H9 (cell line): ENCODE measurements around the gene VPS16. TPM values are rescaled to one million over a fixed set of nuclear protein-coding genes. Genes with fewer than 3 reads are reported as not detected.

Experiments used
- DNase-seq: peaks from one replicate; pipeline ENCODE4 v3.0.0-alpha.2; 2017
- H2AFZ ChIP-seq: one replicate; pipeline ENCODE4 v1.6.1; 2013; ENCODE audit warnings: mild to moderate bottlenecking, low read length, control low read depth, moderate library complexity
- H2AK5ac ChIP-seq: 2 replicates; pipeline ENCODE4 v1.6.1; 2013; ENCODE audit warnings: low read length, control low read depth, mixed read lengths; ENCODE audit not compliant: insufficient read length
- H2BK120ac ChIP-seq: one replicate; pipeline ENCODE4 v1.6.1; 2013; ENCODE audit warnings: low read depth, mild to moderate bottlenecking, low read length, control low read depth, inconsistent platforms; ENCODE audit not compliant: poor library complexity, severe bottlenecking
- H2BK12ac ChIP-seq: 2 replicates; pipeline ENCODE4 v1.6.1; 2013; ENCODE audit warnings: low read length, control low read depth, mixed read lengths, low read depth; ENCODE audit not compliant: insufficient read length
- H2BK15ac ChIP-seq: 2 replicates; pipeline ENCODE4 v1.6.1; 2013; ENCODE audit warnings: low read depth, low read length, control low read depth
- H2BK20ac ChIP-seq: one replicate; pipeline ENCODE4 v1.6.1; 2013; ENCODE audit warnings: low read depth, mild to moderate bottlenecking, low read length, control low read depth, inconsistent platforms; ENCODE audit not compliant: poor library complexity, severe bottlenecking
- H2BK5ac ChIP-seq: 2 replicates; pipeline ENCODE4 v1.6.1; 2013; ENCODE audit warnings: low read length, control low read depth, mixed read lengths; ENCODE audit not compliant: insufficient read length
- H3K14ac ChIP-seq: 2 replicates; pipeline ENCODE4 v1.6.1; 2013; ENCODE audit warnings: low read length, control low read depth; ENCODE audit not compliant: insufficient read depth
- H3K18ac ChIP-seq: 2 replicates; pipeline ENCODE4 v1.6.1; 2013; ENCODE audit warnings: low read depth, mild to moderate bottlenecking, mixed read lengths, low read length, control low read depth; ENCODE audit not compliant: insufficient read length
- H3K23ac ChIP-seq: 2 replicates; pipeline ENCODE4 v1.6.1; 2013; ENCODE audit warnings: low read length, control low read depth, mixed read lengths, low read depth; ENCODE audit not compliant: insufficient read length
- H3K23me2 ChIP-seq: 2 replicates; pipeline ENCODE4 v1.6.1; 2013; ENCODE audit warnings: low read depth, mild to moderate bottlenecking, mixed read lengths, low read length, control low read depth; ENCODE audit not compliant: insufficient read length, poor library complexity, severe bottlenecking
- H3K27ac ChIP-seq: 2 replicates; pipeline ENCODE4 v1.5.1; 2013; ENCODE audit warnings: low read length, control low read depth, mixed read lengths, low read depth; ENCODE audit not compliant: insufficient read length
- H3K27me3 ChIP-seq: 2 replicates; pipeline ENCODE4 v1.6.1; 2013; ENCODE audit warnings: low read length, control low read depth, inconsistent platforms; ENCODE audit not compliant: insufficient read depth
- H3K4ac ChIP-seq: 2 replicates; pipeline ENCODE4 v1.6.1; 2013; ENCODE audit warnings: low read depth, mild to moderate bottlenecking, control low read depth, inconsistent platforms, low read length, moderate library complexity
- H3K4me1 ChIP-seq: 2 replicates; pipeline ENCODE4 v1.6.1; 2013; ENCODE audit warnings: low read length, control low read depth, inconsistent platforms; ENCODE audit not compliant: insufficient read depth
- H3K4me2 ChIP-seq: 2 replicates; pipeline ENCODE4 v1.6.1; 2013; ENCODE audit warnings: low read length, control low read depth, mixed read lengths; ENCODE audit not compliant: insufficient read length, insufficient read depth
- H3K56ac ChIP-seq: 2 replicates; pipeline ENCODE4 v1.6.1; 2013; ENCODE audit warnings: low read depth, mild to moderate bottlenecking, mixed read lengths, low read length, control low read depth; ENCODE audit not compliant: insufficient read length
- H3K79me1 ChIP-seq: 2 replicates; pipeline ENCODE4 v1.6.1; 2013; ENCODE audit warnings: low read depth, mild to moderate bottlenecking, moderate library complexity, low read length, control low read depth, inconsistent platforms; ENCODE audit not compliant: insufficient read depth, poor library complexity, severe bottlenecking
- H3K79me2 ChIP-seq: 2 replicates; pipeline ENCODE4 v1.6.1; 2013; ENCODE audit warnings: low read length, control low read depth, inconsistent platforms; ENCODE audit not compliant: insufficient read depth
- H3K9ac ChIP-seq: 2 replicates; pipeline ENCODE4 v1.6.1; 2013; ENCODE audit warnings: low read length, control low read depth, mixed read lengths; ENCODE audit not compliant: insufficient read length; ENCODE audit errors: extremely low read depth
- H3K9me3 ChIP-seq: one replicate; pipeline ENCODE4 v1.6.1; 2013; ENCODE audit warnings: low read depth, low read length, inconsistent platforms; ENCODE audit not compliant: control insufficient read depth
- H3T11ph ChIP-seq: one replicate; pipeline ENCODE4 v1.6.1; 2013; ENCODE audit warnings: mild to moderate bottlenecking, low read length, control low read depth, inconsistent platforms
- H4K20me1 ChIP-seq: one replicate; pipeline ENCODE4 v1.6.1; 2013; ENCODE audit not compliant: control insufficient read depth, insufficient read length, insufficient read depth
- H4K5ac ChIP-seq: 2 replicates; pipeline ENCODE4 v1.6.1; 2013; ENCODE audit warnings: low read depth, mild to moderate bottlenecking, mixed read lengths, low read length, control low read depth; ENCODE audit not compliant: insufficient read length
- H4K8ac ChIP-seq: replicated peaks from 2 replicates; pipeline ENCODE4 v1.6.1; 2013; ENCODE audit warnings: low read length, control low read depth, mixed read lengths, low read depth; ENCODE audit not compliant: insufficient read length
- H4K91ac ChIP-seq: 2 replicates; pipeline ENCODE4 v1.6.1; 2013; ENCODE audit warnings: low read depth, mild to moderate bottlenecking, moderate library complexity, mixed read lengths, low read length, control low read depth; ENCODE audit not compliant: insufficient read length
- H3K27ac Mint-ChIP-seq, 3 experiments: 2 replicates in 2 of 3; 3 replicates in 1 of 3; pipeline ENCODE4 v1.8.0; 2020 to 2021; ENCODE audit warnings: mixed read lengths in 3 of 3, mild to moderate bottlenecking in 1 of 3, moderate library complexity in 1 of 3
- H3K27me3 Mint-ChIP-seq: 2 replicates; pipeline ENCODE4 v1.8.0; 2021; ENCODE audit warnings: low read depth, mild to moderate bottlenecking, moderate library complexity, mixed read lengths
- H3K36me3 Mint-ChIP-seq, 3 experiments: 2 replicates in 2 of 3; 3 replicates in 1 of 3; pipeline ENCODE4 v1.8.0; 2020 to 2021; ENCODE audit warnings: low read depth in 3 of 3, mixed read lengths in 3 of 3; ENCODE audit not compliant: insufficient read depth in 1 of 3
- H3K4me1 Mint-ChIP-seq, 2 experiments: 2 replicates each; pipeline ENCODE4 v1.8.0; 2020; ENCODE audit warnings: mixed read lengths in 2 of 2
- H3K4me3 Mint-ChIP-seq, 2 experiments: 2 replicates in 1 of 2; 3 replicates in 1 of 2; pipeline ENCODE4 v1.8.0; 2020 to 2021; ENCODE audit warnings: mild to moderate bottlenecking in 2 of 2, mixed read lengths in 2 of 2, moderate library complexity in 1 of 2
- H3K9me3 Mint-ChIP-seq, 2 experiments: 2 replicates in 1 of 2; 3 replicates in 1 of 2; pipeline ENCODE4 v1.8.0; 2020; ENCODE audit warnings: mild to moderate bottlenecking in 2 of 2, mixed read lengths in 2 of 2, moderate library complexity in 1 of 2
- WGBS: extraction: QIAGEN DNeasy Blood & Tissue Kit; methylation state at CpG from one replicate; pipeline ENCODE4 v1.1.7; 2013; ENCODE audit warnings: missing lambda C conversion rate, low lambda C conversion rate, mixed read lengths; ENCODE audit not compliant: insufficient read length; ENCODE audit errors: extremely low coverage; 5-methylcytosine and 5-hydroxymethylcytosine counted together
- total RNA-seq: library from RNA; stranded (reverse); gene quantifications from 2 replicates; pipeline ENCODE4 v1.2.1, GENCODE V29; 2021
- TF ChIP-seq, protein P1 (sequence below): fragments of 200-600 bp; sonication (generic); conservative IDR thresholded peaks from 3 replicates; pipeline ENCODE4 v1.8.0; 2021; ENCODE audit warnings: antibody characterized with exemption, mild to moderate bottlenecking

VPS16 gene
- total RNA-seq, 1 experiment from 2014 or later: 32.1 TPM

DNA sequence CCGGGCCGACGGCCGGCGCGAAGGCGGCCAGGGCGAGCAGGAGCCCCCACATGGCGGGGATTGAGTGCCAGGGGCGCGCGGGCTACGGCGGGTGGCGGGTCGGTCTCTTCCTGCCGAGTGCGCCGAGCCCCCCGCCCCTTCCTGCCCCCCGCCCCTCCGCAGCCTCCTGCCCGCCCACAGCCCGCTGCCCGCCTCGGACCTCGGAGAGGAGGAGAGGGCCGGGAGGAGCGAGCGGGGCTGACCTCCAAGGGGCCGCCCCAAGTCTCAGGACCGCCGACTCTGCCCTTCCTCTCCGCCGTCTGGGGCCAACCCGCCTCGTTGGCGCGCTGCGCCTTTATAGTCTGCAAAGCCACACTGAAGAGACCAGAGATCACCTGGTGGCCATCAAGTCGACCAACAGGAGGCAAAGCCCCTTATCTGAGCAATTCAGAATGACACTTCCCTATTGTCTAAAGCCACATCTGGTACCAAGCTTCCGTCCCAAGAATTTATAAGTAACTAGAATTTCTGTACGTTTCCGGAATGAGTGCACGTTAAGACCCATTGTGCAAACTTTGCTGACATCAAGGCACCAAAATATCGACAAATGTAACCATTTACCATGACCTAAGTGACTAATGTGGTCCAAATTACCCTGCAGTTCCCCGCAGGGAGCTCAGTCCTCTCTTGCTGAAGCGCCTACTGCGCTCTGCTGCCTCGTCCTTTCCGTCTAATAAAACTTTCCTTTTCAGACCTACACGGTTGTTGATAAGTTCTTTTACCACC is 39.8 kb upstream of the VPS16 start, which contains the start of gene CPXM1:
CPXM1 (minus strand) TSS at position 107 of the 765 bp plus-strand sequence; CDS start at position 52, 55 bp downstream.
- peak within 1 kb of the TSS; percentile 56 for H2AFZ ChIP-seq
- TF ChIP-seq, protein P1, sequence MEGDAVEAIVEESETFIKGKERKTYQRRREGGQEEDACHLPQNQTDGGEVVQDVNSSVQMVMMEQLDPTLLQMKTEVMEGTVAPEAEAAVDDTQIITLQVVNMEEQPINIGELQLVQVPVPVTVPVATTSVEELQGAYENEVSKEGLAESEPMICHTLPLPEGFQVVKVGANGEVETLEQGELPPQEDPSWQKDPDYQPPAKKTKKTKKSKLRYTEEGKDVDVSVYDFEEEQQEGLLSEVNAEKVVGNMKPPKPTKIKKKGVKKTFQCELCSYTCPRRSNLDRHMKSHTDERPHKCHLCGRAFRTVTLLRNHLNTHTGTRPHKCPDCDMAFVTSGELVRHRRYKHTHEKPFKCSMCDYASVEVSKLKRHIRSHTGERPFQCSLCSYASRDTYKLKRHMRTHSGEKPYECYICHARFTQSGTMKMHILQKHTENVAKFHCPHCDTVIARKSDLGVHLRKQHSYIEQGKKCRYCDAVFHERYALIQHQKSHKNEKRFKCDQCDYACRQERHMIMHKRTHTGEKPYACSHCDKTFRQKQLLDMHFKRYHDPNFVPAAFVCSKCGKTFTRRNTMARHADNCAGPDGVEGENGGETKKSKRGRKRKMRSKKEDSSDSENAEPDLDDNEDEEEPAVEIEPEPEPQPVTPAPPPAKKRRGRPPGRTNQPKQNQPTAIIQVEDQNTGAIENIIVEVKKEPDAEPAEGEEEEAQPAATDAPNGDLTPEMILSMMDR: peak; percentile 48; the same call in 2 of the 3 replicates
- no peak within 1 kb of the TSS for H2BK20ac ChIP-seq
- H3K27me3 ChIP-seq: peaks cover 34% of the 10 kb centered on the region
- Mint-ChIP-seq H3K9me3 (no peaks in the 10 kb centered on the region; a peak in 1 of 5 replicates), H3K4me1 (peaks cover 31 to 37% of the 10 kb centered on the region in 2 experiments), H3K36me3 (peaks cover 20 to 44% (median 29%) of the 10 kb centered on the region in 3 experiments), H3K27ac (peak within 1 kb of the TSS; percentile 73 to 96 (median 82); a peak in 6 of 7 replicates), H3K4me3 (peak within 1 kb of the TSS; percentile 98 to 99), H3K27me3 (peaks cover 45% of the 10 kb centered on the region)
- H3K9me3 ChIP-seq: no peaks in the 10 kb centered on the region
- H3K14ac ChIP-seq: no peak within 1 kb of the TSS
- no peak within 1 kb of the TSS for H2AK5ac ChIP-seq
- peak within 1 kb of the TSS; percentile 9 for H3K9ac ChIP-seq
- no peak within 1 kb of the TSS for H4K5ac ChIP-seq
- H3K18ac ChIP-seq: no peak within 1 kb of the TSS
- H2BK120ac ChIP-seq: no peak within 1 kb of the TSS
- no peak within 1 kb of the TSS for H3K4ac ChIP-seq
- no peaks in the 10 kb centered on the region for H3K79me2 ChIP-seq
- H3K23me2 ChIP-seq: peaks cover 7% of the 10 kb centered on the region
- no peak within 1 kb of the TSS for H4K8ac ChIP-seq
- H3K79me1 ChIP-seq: no peaks in the 10 kb centered on the region
- H3K4me1 ChIP-seq: no peaks in the 10 kb centered on the region; the same call in 1 of the 2 replicates
- H2BK15ac ChIP-seq: no peak within 1 kb of the TSS
- no peak within 1 kb of the TSS for H3T11ph ChIP-seq
- H3K27ac ChIP-seq: no peak within 1 kb of the TSS
- WGBS: no CpG with 5 or more reads among the region's 52 CpGs
- no peak within 1 kb of the TSS for H4K91ac ChIP-seq
- no peak within 1 kb of the TSS for H3K23ac ChIP-seq
- peak; percentile 85 for DNase-seq
- no peak within 1 kb of the TSS for H2BK5ac ChIP-seq
- H3K4me2 ChIP-seq: peak within 1 kb of the TSS; percentile 72
- H3K56ac ChIP-seq: no peak within 1 kb of the TSS
- no peaks in the 10 kb centered on the region for H4K20me1 ChIP-seq
- no peak within 1 kb of the TSS for H2BK12ac ChIP-seq
